Uterus (tissue), 2 donors: ENCODE results near the gene EPHX1.
"Not testable (repeated sequence)": the region's sequence is repeated elsewhere in the genome, so short reads cannot be mapped to it uniquely, and the experiment has no call there.

ENCODE experiments used
- POLR2A ChIP-seq, 2 donors: fragments of 450-650 bp; IDR thresholded peaks; one replicate each; pipeline ENCODE4 v1.6.1; 2016; ENCODE audit warnings: antibody characterized with exemption in 2 of 2, mild to moderate bottlenecking in 1 of 2, moderate library complexity in 1 of 2
- TF ChIP-seq, protein P1 (sequence below), 4 experiments: fragments of 200-600 bp in 2 of 4; fragments of 450-650 bp in 2 of 4; sonication (generic) in 2 of 4; IDR thresholded peaks; one replicate each; pipeline ENCODE4 v1.5.1; 2016 to 2019; ENCODE audit warnings: antibody characterized with exemption in 4 of 4, mild to moderate bottlenecking in 2 of 4, moderate library complexity in 1 of 4

GRCh38 chr1:225801146-225801545 lies 8.8 kb upstream of the EPHX1 start:
- TF ChIP-seq, protein P1, sequence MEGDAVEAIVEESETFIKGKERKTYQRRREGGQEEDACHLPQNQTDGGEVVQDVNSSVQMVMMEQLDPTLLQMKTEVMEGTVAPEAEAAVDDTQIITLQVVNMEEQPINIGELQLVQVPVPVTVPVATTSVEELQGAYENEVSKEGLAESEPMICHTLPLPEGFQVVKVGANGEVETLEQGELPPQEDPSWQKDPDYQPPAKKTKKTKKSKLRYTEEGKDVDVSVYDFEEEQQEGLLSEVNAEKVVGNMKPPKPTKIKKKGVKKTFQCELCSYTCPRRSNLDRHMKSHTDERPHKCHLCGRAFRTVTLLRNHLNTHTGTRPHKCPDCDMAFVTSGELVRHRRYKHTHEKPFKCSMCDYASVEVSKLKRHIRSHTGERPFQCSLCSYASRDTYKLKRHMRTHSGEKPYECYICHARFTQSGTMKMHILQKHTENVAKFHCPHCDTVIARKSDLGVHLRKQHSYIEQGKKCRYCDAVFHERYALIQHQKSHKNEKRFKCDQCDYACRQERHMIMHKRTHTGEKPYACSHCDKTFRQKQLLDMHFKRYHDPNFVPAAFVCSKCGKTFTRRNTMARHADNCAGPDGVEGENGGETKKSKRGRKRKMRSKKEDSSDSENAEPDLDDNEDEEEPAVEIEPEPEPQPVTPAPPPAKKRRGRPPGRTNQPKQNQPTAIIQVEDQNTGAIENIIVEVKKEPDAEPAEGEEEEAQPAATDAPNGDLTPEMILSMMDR (IDR thresholded peaks at IDR 0.05): not testable (repeated sequence)
- TF ChIP-seq POLR2A (IDR thresholded peaks at IDR 0.05): not testable (repeated sequence)
